ENCODE results near the gene CCDC187.
"Not testable (repeated sequence)": the region's sequence is repeated elsewhere in the genome, so short reads cannot be mapped to it uniquely, and the experiment has no call there.

CCDC187 gene

DNA sequence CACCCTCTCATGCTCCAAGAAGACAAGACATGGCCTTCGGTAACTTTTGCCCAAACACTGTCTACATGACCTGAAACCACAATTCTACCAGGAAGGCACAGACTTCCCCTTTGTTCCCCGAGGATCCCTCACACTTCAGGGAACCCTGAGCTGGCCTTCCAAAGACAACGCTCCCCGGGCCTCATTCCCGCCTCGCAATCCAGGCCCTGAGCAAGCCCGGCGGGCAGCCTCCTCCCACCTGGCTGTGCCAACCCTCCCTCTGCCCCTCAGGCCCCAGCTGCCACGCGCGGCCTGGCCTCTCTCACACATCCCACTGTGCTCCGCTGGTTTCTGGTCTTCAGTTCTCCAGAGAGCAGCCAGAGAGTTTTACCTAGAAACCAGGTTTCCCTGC lies 65.6 kb downstream of the CCDC187 start:
- no peak overlapping the region for H3K9ac ChIP-seq
- H3K79me2 ChIP-seq (ENCODE audit: insufficient read depth, low read depth), result peaks cover 53% of the 10 kb centered on the region; the same call in 1 of the 2 replicates
- H3K4me3 ChIP-seq (IDR thresholded peaks at IDR 0.05; ENCODE audit: insufficient read depth, low read depth, low read length), result no peak overlapping the region
- no peak overlapping the region for H3K4me2 ChIP-seq
- H3K4me1 ChIP-seq (ENCODE audit: low read depth, poor library complexity, severe bottlenecking), result peaks cover 17% of the 10 kb centered on the region
- TF ChIP-seq, protein P1, sequence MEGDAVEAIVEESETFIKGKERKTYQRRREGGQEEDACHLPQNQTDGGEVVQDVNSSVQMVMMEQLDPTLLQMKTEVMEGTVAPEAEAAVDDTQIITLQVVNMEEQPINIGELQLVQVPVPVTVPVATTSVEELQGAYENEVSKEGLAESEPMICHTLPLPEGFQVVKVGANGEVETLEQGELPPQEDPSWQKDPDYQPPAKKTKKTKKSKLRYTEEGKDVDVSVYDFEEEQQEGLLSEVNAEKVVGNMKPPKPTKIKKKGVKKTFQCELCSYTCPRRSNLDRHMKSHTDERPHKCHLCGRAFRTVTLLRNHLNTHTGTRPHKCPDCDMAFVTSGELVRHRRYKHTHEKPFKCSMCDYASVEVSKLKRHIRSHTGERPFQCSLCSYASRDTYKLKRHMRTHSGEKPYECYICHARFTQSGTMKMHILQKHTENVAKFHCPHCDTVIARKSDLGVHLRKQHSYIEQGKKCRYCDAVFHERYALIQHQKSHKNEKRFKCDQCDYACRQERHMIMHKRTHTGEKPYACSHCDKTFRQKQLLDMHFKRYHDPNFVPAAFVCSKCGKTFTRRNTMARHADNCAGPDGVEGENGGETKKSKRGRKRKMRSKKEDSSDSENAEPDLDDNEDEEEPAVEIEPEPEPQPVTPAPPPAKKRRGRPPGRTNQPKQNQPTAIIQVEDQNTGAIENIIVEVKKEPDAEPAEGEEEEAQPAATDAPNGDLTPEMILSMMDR (conservative IDR thresholded peaks at IDR 0.05; ENCODE audit: low read depth, low read length), result no peak
- no peak overlapping the region for H3K27ac ChIP-seq
- no peaks in the 10 kb centered on the region for H3K36me3 ChIP-seq (ENCODE audit: insufficient read depth)
- H2AFZ ChIP-seq (ENCODE audit: low read depth), result no peak overlapping the region
- no peaks in the 10 kb centered on the region for H3K27me3 ChIP-seq (ENCODE audit: insufficient read depth, low read depth)
- no peaks in the 10 kb centered on the region for H4K20me1 ChIP-seq (ENCODE audit: insufficient read depth)

GRCh38 chr9:136237486-136238341 lies 66.2 kb downstream of the CCDC187 start:
- no peak overlapping the region for H3K9ac ChIP-seq
- H2AFZ ChIP-seq (ENCODE audit: low read depth), result no peak overlapping the region
- TF ChIP-seq, protein P1 (conservative IDR thresholded peaks at IDR 0.05; ENCODE audit: low read depth, low read length), result no peak
- H3K4me2 ChIP-seq, result no peak overlapping the region
- H4K20me1 ChIP-seq (ENCODE audit: insufficient read depth), result no peaks in the 10 kb centered on the region
- no peak overlapping the region for H3K4me3 ChIP-seq (IDR thresholded peaks at IDR 0.05; ENCODE audit: insufficient read depth, low read depth, low read length)
- H3K79me2 ChIP-seq (ENCODE audit: insufficient read depth, low read depth), result peaks cover 47% of the 10 kb centered on the region; the same call in 1 of the 2 replicates
- peaks cover 10% of the 10 kb centered on the region for H3K4me1 ChIP-seq (ENCODE audit: low read depth, poor library complexity, severe bottlenecking)
- no peaks in the 10 kb centered on the region for H3K27me3 ChIP-seq (ENCODE audit: insufficient read depth, low read depth)
- H3K27ac ChIP-seq, result no peak overlapping the region
- H3K36me3 ChIP-seq (ENCODE audit: insufficient read depth), result no peaks in the 10 kb centered on the region

GRCh38 chr9:136236471-136237410 lies 67.2 kb downstream of the CCDC187 start:
- H3K4me2 ChIP-seq; H3K4me3 ChIP-seq (IDR thresholded peaks at IDR 0.05; ENCODE audit: insufficient read depth, low read depth, low read length); H3K36me3 ChIP-seq (ENCODE audit: insufficient read depth); H3K4me1 ChIP-seq (ENCODE audit: low read depth, poor library complexity, severe bottlenecking); H3K27ac ChIP-seq; H3K27me3 ChIP-seq (ENCODE audit: insufficient read depth, low read depth); H2AFZ ChIP-seq (ENCODE audit: low read depth); H3K9ac ChIP-seq; H4K20me1 ChIP-seq (ENCODE audit: insufficient read depth): not testable (repeated sequence)
- H3K79me2 ChIP-seq (ENCODE audit: insufficient read depth, low read depth), result peaks cover 39% of the 10 kb centered on the region; the same call in 1 of the 2 replicates

DNA sequence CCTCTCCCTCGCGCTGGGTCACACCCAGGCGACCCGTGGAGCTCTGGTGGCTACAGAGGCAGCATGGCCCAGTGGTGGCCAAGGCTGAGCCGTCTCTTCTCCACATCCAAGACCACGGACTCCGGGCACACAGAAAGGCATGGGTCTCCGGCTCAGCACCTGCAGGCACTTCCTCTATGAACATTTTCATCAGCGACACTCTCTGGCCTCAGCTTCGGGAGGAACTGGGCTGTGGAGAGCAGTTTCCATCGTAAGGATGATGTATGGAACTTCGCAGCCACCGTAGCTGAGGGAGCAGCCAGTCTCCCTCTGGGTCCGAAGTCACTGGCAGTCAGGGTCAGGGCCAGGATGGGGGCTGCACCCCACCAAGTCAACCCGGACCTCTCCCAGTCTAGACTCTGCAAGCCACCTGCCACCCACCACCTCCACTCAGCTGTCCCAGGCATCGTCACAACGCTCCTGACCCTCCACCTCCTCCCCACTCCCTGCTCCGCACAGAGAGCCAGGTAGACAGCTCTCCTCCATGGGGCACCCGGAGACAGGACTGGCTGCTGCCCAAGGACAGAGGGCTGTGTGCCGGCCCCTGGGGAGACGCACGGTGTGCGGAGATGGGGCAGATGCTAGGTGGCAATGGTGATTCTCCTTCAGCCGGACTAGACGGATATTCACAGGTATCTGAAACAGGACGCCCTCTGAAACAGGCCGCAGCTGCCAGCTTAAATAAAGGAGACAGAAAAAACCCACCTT lies 68.0 kb downstream of the CCDC187 start:
- Histone ChIP-seq H3K27me3 (ENCODE audit: insufficient read depth, low read depth) (no peaks in the 10 kb centered on the region), H3K9ac (no peak overlapping the region), H3K36me3 (ENCODE audit: insufficient read depth) (no peaks in the 10 kb centered on the region), H3K4me3 (IDR thresholded peaks at IDR 0.05; ENCODE audit: insufficient read depth, low read depth, low read length) (no peak overlapping the region), H3K27ac (no peak overlapping the region), H4K20me1 (ENCODE audit: insufficient read depth) (no peaks in the 10 kb centered on the region), H3K4me1 (ENCODE audit: low read depth, poor library complexity, severe bottlenecking) (peaks cover 9% of the 10 kb centered on the region), H3K4me2 (no peak overlapping the region), H3K79me2 (ENCODE audit: insufficient read depth, low read depth) (peaks cover 30% of the 10 kb centered on the region; the same call in 1 of the 2 replicates), H2AFZ (ENCODE audit: low read depth) (no peak overlapping the region)
- TF ChIP-seq, protein P1 (conservative IDR thresholded peaks at IDR 0.05; ENCODE audit: low read depth, low read length), result no peak
